ENCODE measurements around the gene HRG.

The HRG gene

DNA sequence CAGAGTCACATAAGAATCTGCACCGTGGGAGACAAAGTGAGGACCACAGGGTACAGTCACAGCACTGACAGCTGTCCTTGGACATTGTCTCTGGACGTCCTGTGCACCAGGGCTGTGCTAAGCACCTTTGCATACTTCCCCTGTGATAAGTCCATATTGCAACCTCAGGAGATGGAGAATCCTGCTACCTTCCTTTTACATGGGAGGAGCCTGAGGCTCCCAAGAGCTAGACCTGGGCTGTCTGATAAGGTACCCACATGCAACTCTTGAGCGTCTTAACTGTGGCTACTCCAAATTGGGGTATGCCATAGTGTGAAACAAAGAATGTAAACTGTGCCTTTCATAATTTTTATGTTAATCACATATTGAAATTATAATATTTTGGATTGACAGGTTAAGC is 28.1 kb upstream of the HRG start:
- DNase-seq (ENCODE audit: low read depth in 2 of 2), result no peak

DNA sequence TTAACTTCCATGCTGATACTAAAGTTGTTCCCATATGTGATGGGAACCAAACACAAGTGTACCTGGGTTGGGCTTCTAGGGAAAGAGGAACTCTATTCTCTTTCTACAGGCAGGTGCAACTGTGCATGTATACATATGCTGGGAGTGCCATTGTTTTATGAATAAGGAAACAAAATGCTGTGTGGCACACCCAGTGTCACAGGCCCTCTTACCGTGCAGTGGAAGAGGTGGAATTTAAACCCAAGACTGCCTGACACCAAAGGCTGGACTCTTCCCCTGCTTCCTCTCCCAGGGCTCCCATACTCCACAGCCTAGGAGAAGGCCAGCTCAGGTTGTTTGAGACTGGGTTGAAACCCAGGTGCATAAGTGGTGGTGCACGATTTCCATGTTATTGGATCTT is 27.6 kb upstream of the HRG start:
- DNase-seq (ENCODE audit: low read depth in 2 of 2), result no peak

DNA sequence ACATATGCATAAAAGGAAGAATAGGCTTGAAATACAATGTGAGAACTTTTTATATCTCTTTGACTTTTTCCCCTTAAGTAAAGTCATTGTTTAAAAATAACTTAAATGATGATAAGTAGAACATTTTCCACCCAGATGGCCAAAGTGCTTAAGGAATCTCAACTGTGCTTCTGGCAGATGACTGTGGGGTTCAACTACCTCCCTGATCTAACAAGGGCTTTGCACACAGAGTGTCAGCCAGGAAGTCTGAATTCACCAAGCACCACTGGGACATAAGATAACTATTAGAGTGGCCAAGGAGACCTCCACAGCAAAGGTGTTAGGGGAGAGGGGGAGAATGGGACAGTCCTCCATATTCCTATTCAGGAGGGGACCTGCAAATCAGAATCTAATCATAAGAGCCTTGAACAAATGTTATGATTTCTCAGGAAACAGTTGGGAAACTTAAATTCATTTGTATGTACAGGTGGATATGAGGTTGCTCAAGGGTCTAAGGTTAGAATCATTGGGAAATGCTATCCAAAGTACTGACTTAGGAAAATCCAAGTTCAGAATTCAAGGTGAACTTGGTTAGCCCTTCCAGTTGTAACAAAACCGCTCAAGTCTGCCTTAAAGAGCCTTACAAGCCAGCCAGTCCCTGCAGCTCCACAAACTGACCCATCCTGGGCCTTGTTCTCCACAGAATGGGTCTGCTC is 25.9 kb upstream of the HRG start, which contains the start of gene FETUB:
Gene FETUB, plus strand, starts transcription at position 622 of the 695 bp plus-strand sequence. Its CDS starts 62 bp downstream, at position 684.
- no peak for DNase-seq (ENCODE audit: low read depth in 2 of 2)

DNA sequence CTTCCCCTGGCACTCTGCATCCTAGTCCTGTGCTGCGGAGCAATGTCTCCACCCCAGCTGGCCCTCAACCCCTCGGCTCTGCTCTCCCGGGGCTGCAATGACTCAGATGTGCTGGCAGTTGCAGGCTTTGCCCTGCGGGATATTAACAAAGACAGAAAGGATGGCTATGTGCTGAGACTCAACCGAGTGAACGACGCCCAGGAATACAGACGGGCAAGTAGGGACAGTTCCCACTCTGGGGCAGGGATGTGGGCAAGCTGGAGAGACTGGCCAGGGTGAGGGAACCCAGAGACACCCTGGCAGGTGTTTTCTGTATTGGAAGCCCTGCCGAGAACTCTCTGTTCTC is 25.4 kb upstream of the HRG start:
- no peak for DNase-seq (ENCODE audit: low read depth in 2 of 2)

GRCh38 chr3:186640929-186641328 is 24.9 kb upstream of the HRG start:
- DNase-seq (ENCODE audit: low read depth in 2 of 2), result no peak

GRCh38 chr3:186642014-186642413 is 23.8 kb upstream of the HRG start:
- DNase-seq (ENCODE audit: low read depth in 2 of 2), result no peak

GRCh38 chr3:186643493-186643892 is 22.3 kb upstream of the HRG start:
- no peak for DNase-seq (ENCODE audit: low read depth in 2 of 2)

- DNase-seq (ENCODE audit: low read depth in 2 of 2), result no peak
These were observed 21.1 kb upstream of the HRG start for GRCh38 chr3:186644683-186645082.

DNA sequence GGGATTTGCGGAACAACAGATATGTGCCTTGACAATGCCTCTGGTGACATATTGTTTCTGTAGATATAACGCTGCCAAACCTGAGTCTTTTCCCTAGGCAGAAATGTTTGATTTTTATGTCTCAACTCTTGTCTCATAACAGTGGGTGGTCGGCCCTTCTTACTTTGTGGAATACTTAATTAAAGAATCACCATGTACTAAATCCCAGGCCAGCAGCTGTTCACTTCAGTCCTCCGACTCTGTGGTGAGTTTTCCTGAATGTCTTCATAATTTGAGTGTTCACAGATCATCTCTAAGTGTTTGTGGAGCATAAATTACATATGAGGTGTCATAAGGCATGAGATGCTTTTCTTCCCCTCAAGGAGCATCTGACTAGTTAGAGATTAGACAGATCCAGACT is 19.7 kb upstream of the HRG start:
- DNase-seq (ENCODE audit: low read depth in 2 of 2), result no peak

DNA sequence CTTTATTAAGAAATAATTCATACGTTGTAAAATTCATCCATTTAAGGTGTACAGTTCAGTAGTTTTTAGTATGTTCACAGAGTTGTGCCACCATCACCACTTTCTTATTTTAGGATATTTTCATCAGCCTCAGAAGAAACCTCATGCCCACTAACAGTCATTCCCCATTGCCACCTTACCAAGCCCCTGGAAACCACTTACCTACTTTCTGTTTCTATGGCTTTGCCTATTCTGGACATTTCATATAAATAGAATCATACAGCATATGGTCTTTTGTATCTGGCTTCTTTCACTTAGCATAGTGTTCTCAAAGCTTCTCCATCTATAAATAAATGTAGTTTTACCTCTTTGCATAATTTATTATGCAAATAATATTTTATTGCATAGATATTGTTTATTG is 19.0 kb upstream of the HRG start:
- no peak for DNase-seq (ENCODE audit: low read depth in 2 of 2)

DNA sequence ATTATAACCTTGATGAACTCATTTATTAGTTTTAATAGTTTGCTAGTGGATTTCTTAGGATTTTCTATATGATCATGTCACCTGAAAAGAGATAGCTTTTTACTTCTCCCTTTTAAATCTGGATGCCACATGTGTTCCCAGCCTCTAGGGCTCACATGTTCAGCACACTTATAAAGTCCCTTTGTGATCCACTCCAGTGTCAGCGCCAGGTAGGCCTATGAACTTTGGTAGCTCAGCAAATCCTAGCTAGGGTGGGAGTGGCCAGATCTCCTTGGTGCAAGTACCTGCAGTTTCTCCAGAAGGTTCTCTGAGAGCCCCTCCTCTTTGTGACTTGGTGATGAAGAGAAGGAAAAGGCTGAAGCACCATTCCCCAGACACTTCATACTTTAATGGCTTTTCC is 17.0 kb upstream of the HRG start:
- no peak for DNase-seq (ENCODE audit: low read depth in 2 of 2)

GRCh38 chr3:186651678-186652215 is 14.1 kb upstream of the HRG start:
- no peak for DNase-seq (ENCODE audit: low read depth in 2 of 2)

GRCh38 chr3:186653080-186653707 is 12.6 kb upstream of the HRG start:
- DNase-seq (ENCODE audit: low read depth in 2 of 2), result no peak

DNA sequence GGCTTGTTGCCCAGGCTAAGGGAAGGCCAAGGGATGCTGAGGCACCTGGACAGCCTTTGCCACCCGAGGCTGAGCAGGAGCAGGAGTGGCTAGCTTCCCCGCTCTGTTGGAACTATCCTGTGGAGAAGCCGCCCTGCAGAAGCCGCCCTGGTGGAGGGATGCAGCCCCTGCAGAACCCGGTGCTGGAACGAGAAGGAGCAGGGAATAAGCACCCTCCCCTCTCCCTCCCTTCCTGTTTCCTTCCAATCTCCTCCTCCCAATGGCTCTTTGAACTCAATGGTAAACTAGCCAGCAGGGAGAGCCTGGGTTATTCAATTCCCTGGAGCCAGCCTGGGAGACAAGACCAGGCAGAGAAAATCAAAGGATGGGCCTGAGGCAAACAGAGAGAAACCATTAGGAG is 11.8 kb upstream of the HRG start:
- DNase-seq (ENCODE audit: low read depth in 2 of 2), result no peak

GRCh38 chr3:186663361-186664118 is 2.3 kb upstream of the HRG start:
- no peak for DNase-seq (ENCODE audit: low read depth in 2 of 2)

GRCh38 chr3:186664119-186664495 is 1.7 kb upstream of the HRG start:
- no peak for DNase-seq (ENCODE audit: low read depth in 2 of 2)

- DNase-seq (ENCODE audit: low read depth in 2 of 2), result no peak
These were observed 1.3 kb upstream of the HRG start for GRCh38 chr3:186664506-186664905.

- DNase-seq (ENCODE audit: low read depth in 2 of 2), result no peak
These were observed 2.6 kb downstream of the HRG start for GRCh38 chr3:186668426-186668825.

- DNase-seq (ENCODE audit: low read depth in 2 of 2), result no peak
These were observed 3.7 kb downstream of the HRG start for GRCh38 chr3:186669378-186670084.

DNA sequence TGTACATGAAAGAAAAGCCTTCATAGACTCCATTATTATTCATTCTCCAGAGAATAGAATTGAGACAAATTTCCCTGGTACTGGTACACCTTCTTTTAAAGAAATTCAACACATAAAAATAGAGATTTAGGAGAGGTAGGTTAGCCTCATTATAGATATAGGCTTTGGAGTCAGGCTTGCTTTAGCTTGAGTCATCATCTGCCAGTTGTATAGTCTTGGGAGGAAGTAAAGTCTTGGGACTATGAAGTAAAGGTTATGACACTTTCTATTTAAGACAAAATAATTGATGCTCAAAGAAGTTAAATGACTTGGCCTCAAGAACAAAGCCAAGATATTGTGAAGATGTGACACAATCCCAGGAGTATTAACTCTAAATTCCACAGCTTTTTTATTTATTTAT is 4.3 kb downstream of the HRG start:
- DNase-seq (ENCODE audit: low read depth in 2 of 2), result no peak

- DNase-seq (ENCODE audit: low read depth in 2 of 2), result no peak
These were observed 5.2 kb downstream of the HRG start for GRCh38 chr3:186671051-186671450.

GRCh38 chr3:186678604-186679003 is 12.8 kb downstream of the HRG start:
- DNase-seq (ENCODE audit: low read depth in 2 of 2), result no peak
